ENCODE results near the gene CRY2.
"Not testable (repeated sequence)": the region's sequence is repeated elsewhere in the genome, so short reads cannot be mapped to it uniquely, and the experiment has no call there.

CRY2 gene

DNA sequence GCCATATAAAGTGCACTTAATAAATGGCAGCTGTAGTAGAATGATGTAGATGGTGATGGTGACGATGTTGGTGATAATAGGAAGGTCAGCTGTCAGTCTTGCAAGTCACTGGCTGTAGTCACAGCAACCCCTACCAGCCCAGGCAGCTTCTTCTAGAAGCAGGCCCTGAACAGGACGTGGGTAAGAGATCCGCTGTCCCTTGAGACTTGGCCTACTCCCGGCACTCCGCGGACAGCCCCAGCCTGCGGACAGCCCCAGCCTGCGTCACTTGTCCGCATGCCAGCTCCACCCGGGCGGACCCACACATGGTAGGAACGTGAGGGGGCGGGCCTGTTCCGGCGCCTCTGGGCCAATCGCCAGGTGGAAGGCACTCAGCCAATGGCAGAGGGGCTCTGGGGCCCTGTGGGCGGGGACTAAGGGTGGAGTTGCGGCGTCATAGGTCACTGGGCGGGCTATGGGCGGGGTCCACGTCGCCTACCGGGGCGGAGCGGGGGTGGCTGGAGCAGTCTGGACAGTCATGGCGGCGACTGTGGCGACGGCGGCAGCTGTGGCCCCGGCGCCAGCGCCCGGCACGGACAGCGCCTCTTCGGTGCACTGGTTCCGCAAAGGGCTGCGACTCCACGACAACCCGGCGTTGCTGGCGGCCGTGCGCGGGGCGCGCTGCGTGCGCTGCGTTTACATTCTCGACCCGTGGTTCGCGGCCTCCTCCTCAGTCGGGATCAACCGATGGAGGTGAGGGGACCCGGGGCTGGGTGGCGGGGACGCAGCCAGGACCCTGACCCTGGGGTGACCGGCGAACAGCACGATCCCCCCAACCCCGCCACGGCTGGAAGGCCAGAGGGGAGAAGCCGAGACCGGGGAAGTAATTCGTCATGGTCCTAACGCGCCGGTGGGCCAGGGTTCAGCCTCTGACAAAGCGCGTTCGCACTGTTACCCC lies at the start of gene CRY2:
TSS of gene CRY2 (plus strand) at position 502 of the 937 bp plus-strand sequence. CDS start at position 518, 16 bp downstream.
- peak; percentile 99 for DNase-seq

DNA sequence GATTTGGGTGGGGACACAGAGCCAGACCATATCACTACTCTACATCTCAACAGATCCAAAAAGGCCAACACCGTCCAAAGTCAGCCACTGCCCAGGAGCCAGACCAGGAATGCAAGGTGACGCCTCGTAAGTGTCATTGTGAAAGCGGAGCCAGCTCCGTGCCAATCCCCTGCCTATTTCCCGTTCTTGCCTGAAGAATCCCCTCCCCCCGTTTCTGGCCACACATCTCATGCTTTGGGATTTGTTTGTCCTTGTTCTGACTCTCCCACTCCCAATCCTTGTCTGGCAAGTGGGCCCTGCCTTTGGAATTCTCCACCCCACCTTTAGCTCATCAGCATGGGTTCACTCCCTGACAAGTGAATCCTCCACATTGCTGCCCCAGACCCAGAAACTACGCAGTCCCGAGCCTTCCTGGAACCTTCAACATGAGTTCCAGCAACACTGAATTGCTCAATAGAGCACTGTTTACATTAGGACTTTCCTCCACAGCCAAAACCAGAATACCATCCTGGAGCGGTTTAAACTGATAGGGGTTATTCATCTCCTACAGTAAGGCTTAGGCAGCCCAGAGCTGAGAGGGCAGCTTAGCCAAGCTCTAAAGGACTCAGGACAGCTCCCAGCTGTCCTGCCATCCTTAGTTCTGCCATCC lies 48.4 kb upstream of the CRY2 start:
- DNase-seq: no peak

DNA sequence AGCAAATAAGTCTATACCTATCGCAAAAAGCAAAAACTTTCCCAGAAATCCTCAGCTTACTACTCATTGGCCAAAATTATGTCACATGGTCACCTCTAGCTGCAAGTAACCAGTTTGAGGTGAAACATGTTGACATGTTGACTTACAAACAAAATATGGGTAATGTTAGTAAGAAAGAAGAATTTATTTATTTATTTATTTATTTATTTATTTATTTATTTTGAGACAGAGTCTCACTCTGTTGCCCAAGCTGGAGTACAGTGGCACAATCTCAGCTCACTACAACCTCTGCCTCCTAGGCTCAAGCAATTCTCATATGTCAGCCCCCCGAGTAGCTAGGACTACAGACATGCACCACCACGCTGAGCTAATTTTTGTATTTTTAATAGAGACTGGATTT lies 47.7 kb upstream of the CRY2 start:
- DNase-seq: no peak

DNA sequence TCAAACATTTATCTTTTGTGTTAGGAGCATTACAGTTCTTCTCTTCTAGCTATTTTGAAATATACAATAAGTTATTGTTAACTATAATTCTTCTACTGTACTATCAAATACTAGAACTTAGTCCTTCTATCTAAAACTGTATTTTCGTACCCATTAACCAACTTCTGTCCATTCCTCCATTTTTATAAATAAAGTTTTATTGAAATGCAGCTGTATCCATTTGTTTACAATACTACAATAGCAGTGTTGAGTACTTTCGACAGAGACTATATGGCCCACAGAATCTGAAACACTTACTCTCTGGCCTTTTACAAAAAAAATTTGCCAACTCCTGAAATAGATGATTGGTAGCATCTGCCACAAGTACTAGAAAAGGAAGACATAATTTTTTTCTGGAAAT lies 47.0 kb upstream of the CRY2 start:
- no peak for DNase-seq

DNA sequence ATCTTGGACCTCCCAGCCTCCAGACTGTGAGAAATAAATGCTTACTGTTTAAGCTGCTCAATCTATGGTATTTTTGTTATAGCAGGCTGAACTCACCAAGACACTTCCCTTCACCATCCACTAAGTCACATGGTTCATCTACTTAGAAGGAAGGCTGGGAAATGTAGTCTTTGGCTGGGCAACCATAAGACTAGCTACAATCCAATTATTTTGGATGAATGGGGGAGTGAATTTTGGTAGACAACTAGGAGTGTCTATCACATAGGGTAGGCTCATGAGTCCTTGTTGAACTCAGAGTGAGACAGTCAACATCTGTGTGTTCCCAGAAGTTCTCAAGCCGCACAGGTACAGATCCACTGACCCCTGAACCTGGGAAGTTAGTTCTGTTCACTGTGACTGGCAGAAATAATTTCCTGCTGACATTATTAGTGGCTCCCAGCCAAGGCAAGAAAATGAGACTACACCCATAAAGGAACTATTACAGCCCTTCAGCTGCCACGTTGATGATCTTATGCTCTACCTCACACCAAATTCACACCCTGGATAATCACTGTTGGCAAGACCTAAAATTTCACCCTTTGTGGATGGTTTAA lies 45.5 kb upstream of the CRY2 start:
- no peak for DNase-seq

DNA sequence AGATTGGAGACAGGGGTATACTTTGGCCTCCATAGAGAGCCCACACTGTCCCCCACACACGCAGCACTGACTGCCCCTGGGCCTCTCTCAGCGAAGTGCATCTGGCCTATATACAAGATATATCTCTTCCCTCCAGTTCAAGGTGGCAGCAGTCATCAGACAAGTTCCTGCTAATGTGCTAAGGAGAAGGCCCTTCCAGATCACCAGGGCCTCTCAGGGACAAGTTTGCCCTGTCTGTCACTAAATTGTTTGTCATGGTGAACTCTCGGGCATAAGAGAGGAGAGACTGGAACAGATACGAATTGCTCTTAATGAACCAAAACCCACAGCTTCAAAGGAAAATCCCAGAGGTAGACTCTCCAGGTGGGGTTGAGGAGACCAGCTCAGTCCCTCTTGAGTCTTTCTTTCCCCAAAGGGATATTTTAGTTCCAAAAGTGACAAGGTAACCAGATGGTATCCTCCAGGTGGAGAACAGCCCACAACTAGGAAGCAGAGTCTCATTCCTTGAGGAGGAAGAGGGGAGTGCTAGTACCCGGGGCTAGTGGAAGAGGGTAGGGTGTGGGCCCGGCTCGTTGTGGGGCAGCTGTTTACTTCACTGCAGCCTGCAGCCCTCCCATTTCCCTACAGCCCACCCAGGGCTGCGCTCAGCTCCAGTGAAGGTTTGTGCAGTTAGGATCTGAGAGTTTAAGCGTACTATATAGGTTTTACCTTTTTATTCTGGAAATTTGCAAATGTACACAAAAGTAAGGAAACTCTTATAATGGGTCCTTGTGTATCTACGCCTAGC lies 44.6 kb upstream of the CRY2 start:
- DNase-seq: no peak

DNA sequence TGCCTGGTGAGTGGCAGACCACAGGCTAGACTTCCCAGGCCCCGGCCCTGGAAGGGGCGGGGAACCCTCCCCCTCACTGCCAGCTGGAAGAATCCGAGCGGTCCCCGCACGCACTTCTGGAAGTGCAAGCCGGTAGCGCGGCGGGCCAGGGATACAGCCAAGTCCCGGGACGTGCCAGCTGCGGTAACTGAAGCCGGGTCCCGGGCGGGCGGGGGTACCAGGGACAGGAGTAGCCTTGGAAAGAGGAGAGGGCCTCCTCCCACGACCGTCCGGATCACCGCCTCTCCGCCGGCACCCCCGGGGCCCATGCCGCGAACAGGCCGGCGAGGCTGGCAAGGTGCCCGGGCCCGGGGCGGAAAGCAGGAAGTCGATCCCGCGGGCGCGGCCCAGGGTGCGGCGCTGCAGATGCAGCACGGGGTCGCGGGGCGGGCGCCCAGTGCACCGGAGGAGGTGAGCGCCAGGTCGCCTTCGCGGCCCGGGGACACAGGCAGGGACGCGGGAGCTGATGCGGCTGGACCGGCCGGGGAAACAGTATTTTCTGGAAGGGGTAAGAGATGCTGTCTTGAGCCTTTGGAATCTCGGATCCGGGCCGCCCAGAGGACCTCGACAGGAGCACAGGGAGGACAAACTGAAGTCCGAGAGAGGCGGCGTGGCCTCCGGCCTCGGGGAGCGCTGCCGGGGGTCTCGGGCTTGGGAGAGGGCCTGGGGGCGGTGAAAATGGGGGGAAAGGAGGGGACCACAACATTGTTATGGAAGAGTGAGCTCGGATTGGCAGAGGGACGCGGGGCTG lies 43.1 kb upstream of the CRY2 start:
- peak; percentile 54 for DNase-seq

DNA sequence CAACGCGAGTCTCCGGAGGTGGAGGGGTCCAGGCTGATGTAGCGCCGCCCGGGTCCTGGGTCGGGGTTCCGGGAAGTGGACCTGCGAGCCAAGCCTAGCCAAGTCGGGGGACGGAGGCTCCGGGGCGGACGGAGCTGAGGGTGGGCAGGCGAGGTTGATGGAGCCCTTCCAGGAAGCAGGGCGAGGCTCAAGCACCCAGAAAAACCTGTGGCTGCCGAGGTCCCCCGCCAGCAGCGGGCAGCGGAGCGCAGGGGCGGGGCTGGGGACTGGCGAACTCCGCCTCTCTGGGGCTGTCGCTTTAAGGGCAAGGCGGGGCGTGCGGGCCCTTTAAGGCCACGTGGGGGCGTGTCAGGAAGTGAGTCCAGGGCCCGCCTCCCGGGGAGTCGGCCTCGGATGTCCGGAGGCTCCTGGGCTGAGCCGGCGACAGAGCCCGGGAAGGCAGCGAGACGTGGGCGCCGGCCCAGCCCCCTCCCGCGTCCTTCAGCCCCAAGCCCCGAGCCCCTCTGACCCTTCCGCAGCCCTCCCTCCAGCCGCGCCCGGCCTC lies 42.4 kb upstream of the CRY2 start, which contains the start of gene SLC35C1:
TSS of gene SLC35C1 (plus strand) at position 389 of the 544 bp plus-strand sequence. CDS start 653 bp downstream, outside the sequence.
- peak; percentile 94 for DNase-seq

DNA sequence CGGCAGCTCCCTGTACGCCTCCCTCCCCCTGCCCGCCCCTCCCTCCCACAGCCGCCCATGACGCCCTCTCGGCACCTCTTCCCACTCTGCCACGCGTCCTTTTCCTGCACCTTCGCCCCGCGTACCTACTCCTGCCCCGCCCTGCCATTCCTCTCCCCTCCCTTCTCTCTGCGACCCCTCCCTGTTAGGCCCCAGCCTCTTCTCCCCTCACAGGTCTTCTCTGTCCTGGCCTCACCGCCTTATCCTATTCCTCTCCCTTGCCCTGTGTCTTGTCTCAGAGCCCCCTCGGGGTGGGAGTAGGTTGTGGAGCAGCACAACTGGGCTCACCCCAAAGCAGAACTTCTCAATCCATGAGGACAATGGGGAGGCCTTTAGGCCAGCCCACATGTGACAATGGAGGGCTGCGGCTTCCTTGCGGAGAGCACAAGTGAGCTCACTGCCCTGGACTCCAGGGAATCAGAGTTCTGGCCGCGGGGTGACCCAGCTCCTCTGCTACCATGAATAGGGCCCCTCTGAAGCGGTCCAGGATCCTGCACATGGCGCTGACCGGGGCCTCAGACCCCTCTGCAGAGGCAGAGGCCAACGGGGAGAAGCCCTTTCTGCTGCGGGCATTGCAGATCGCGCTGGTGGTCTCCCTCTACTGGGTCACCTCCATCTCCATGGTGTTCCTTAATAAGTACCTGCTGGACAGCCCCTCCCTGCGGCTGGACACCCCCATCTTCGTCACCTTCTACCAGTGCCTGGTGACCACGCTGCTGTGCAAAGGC lies 41.8 kb upstream of the CRY2 start:
- DNase-seq: no peak

DNA sequence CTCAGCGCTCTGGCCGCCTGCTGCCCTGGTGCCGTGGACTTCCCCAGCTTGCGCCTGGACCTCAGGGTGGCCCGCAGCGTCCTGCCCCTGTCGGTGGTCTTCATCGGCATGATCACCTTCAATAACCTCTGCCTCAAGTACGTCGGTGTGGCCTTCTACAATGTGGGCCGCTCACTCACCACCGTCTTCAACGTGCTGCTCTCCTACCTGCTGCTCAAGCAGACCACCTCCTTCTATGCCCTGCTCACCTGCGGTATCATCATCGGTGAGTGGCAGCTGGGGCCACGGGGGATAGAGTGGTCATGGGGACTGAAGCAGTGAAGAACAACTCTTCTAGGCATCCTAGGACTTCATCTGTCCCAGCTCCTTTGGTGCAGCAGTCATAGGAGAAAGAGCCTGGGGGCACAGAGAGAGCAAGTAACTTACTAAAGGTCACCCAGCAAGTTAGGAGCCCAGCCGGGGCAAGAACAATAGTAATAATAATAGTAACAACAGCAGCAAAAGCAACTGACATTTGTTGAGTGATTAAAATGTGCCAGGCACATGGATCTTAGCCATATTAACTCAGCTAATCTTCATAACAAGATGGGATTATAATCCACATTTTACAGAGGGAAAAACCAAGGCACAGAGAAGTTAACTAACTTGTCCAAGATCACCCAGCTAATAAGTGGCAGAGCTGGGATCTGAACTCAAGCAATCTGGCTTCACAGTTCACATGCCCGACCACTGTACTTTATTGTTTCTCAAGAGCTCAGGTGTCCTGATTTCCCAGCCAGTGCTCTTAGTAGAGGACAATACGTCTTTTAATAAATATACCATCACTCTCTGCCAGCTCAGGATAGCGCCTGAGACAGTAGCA lies 41.0 kb upstream of the CRY2 start:
- no peak for DNase-seq

DNA sequence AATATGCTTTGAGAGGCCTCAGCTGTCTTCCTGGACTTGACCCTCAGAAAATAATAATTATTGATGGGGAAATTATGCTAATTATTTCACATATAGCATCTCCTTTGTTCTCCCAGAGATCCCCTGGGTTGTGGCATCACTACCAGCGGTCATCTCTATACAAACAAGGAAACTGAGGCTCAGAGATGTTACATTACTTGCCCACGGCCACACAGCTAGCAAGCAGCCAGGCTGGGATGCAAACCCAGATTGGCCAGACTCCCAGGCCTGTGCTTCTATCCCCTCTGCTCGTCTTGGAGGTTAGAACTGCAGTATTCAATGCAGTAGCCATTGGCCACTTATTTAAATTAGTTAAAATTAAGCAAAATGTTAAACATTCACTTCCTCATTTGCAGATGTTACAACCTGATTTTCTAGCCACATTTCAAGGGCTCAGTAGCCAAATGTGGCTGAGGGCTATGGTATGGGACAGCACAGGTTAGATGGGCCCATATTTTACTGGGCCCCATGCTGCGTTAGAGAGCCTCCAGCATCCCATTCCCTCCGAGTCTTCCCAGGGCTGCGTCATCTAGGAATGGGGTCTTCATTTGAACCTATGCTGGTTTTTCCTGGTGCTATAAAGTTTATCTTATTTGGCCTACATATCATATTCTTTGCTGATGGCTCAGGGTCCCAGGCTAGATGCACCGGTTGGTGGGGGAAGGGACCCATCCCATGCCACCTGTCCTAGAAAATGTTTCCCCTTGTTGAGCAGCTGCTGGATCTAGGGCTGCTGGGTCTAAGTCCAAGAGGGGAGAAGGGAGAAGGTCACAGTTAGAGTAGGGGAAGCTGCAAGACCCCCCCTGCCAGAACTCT lies 40.1 kb upstream of the CRY2 start:
- DNase-seq: no peak

DNA sequence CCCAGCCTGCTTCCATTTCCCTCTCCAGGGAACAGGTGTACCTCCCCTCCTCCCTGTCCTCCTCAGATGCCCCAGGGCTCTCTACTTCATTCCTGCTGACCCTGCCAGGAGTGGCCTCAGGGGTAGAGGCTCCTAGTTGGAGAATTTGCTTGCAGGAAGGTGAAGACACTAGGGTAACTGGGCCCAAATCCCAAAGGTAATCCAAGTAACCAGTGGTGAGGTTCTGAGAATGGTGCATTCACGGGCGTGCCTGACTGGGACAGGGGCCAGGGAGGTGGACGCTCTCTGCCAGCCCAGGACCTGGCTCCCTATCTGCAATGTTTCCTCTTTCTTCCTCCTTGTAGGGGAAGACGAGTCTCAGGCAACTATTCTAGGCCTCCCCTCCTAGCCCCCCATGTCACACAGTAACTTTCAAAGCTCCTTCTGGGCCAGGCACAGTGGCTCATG lies 39.5 kb upstream of the CRY2 start:
- DNase-seq: no peak

DNA sequence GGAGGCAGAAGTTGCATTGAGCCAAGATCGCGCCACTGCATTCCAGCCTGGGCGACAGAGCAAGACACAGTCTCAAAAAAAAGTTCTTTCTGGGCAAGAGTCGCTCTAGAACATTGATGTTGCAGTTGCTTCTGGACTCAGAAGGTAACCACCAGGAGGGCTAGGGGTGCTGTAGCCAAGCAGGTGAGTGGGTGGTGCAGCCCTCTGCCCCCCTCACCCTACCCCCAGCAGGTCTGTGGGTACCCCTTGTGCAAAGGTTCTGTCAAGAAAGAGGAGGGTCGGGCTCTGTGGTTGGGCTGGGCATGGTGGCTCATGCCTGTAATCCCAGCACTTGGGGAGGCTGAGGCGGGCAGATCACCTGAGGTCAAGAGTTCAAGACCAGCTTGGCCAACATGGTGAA lies 38.8 kb upstream of the CRY2 start:
- not testable (repeated sequence) for DNase-seq

DNA sequence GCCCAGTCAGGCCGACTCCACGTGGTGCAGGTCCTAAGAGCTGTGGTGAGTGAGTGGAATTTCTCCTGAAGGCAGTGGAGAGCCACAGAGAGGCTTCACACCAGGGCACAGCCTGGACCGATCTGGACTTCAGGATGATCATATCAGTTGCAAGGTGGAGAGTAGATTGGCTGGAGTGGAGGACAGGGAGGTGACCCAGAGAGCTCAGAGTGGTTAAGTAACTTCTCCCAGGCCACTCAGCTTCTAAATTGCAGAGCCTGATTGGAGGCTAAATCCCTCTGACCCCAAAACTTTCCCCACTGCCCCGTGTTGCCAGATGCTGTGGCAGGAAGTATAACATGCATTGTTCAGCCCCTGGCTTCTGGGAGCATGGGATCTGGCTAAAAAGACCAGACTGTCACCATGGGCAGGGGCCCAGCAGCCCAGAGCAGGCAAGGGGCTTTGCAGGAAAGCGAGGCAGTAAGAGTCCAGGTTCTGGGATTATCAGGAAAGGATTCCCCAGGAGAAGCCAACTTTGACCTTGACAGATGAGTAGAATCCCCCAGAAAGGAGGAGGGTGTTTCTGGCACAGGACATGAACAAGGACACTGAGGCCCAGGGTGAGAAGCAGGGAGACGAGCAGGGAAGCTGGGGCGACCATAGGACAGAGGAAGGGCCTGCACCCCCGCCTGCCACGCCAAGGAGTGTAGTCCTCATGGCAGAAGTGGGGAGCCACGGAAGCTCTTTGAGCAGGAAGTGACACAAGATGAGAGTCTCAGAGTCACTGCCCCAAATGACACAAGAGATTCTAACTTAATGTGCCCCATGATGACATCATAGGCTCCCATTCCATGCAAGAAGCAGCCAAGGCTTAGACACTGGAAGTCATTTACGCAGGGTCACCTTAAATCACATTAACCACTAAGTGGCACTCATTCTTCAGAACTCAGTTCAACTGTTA lies 37.5 kb upstream of the CRY2 start:
- no peak for DNase-seq

DNA sequence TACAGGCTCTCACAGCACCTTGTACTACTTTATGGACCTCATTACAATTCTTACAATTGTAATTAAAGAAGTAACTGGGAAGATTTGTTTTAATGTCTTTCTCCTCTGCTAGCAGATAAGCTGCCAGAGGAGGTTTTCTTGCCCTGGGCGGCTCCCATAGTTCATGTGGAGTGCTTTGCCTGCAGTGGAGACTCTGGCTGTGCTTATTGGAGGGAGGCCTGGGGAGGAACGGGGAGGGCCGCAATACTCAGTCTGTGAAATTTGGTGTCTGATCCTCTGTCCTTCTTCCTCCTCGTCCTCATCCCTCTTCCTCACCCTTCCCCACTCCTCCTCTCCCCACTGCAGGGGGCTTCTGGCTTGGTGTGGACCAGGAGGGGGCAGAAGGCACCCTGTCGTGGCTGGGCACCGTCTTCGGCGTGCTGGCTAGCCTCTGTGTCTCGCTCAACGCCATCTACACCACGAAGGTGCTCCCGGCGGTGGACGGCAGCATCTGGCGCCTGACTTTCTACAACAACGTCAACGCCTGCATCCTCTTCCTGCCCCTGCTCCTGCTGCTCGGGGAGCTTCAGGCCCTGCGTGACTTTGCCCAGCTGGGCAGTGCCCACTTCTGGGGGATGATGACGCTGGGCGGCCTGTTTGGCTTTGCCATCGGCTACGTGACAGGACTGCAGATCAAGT lies 36.7 kb upstream of the CRY2 start:
- DNase-seq: no peak

DNA sequence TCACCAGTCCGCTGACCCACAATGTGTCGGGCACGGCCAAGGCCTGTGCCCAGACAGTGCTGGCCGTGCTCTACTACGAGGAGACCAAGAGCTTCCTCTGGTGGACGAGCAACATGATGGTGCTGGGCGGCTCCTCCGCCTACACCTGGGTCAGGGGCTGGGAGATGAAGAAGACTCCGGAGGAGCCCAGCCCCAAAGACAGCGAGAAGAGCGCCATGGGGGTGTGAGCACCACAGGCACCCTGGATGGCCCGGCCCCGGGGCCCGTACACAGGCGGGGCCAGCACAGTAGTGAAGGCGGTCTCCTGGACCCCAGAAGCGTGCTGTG lies 36.2 kb upstream of the CRY2 start:
- DNase-seq: no peak

Data from CD4-positive, alpha-beta T cell treated with Interleukin-15 for 1 hour (primary cell).